GM12865 (cell line): ENCODE results near the gene BCAN.

Source experiments
- DNase-seq: peaks from one replicate; pipeline ENCODE4 v3.0.0; 2010; ENCODE audit warnings: low read depth
- H3K4me3 ChIP-seq: 2 replicates; pipeline ENCODE4 v1.5.1; 2011; ENCODE audit warnings: mild to moderate bottlenecking, low read depth, low read length, control low read depth
- TF ChIP-seq, protein P1 (sequence below): IDR thresholded peaks from 2 replicates; pipeline ENCODE4 v1.5.1; 2011; ENCODE audit warnings: low read length, control low read depth, low read depth, inconsistent platforms; ENCODE audit not compliant: insufficient read depth; ENCODE audit errors: missing control alignments

The BCAN gene

GRCh38 chr1:156596426-156596825 lies 45.5 kb upstream of the BCAN start:
- DNase-seq, result no peak
- no peak overlapping the region for H3K4me3 ChIP-seq
- TF ChIP-seq, protein P1, sequence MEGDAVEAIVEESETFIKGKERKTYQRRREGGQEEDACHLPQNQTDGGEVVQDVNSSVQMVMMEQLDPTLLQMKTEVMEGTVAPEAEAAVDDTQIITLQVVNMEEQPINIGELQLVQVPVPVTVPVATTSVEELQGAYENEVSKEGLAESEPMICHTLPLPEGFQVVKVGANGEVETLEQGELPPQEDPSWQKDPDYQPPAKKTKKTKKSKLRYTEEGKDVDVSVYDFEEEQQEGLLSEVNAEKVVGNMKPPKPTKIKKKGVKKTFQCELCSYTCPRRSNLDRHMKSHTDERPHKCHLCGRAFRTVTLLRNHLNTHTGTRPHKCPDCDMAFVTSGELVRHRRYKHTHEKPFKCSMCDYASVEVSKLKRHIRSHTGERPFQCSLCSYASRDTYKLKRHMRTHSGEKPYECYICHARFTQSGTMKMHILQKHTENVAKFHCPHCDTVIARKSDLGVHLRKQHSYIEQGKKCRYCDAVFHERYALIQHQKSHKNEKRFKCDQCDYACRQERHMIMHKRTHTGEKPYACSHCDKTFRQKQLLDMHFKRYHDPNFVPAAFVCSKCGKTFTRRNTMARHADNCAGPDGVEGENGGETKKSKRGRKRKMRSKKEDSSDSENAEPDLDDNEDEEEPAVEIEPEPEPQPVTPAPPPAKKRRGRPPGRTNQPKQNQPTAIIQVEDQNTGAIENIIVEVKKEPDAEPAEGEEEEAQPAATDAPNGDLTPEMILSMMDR, result no peak

- TF ChIP-seq, protein P1, result no peak
- DNase-seq, result no peak
- no peak overlapping the region for H3K4me3 ChIP-seq
Observed at GRCh38 chr1:156598125-156598524, 43.8 kb upstream of the BCAN start.

GRCh38 chr1:156598731-156599432 lies 43.0 kb upstream of the BCAN start:
- no peak for DNase-seq
- TF ChIP-seq, protein P1, result no peak

GRCh38 chr1:156599811-156600210 lies 42.1 kb upstream of the BCAN start:
- TF ChIP-seq, protein P1, result no peak
- DNase-seq, result peak; percentile 67
- H3K4me3 ChIP-seq, result peak overlapping the region; percentile 100; the same call in 1 of the 2 replicates

More at GRCh38 chr1:156598731-156599432, 43.0 kb upstream of the BCAN start:
- no peak overlapping the region for H3K4me3 ChIP-seq

- TF ChIP-seq, protein P1, result no peak
- peak; percentile 26 for DNase-seq
- H3K4me3 ChIP-seq, result peak overlapping the region; percentile 100
Observed at GRCh38 chr1:156600733-156601121, 41.2 kb upstream of the BCAN start.

DNA sequence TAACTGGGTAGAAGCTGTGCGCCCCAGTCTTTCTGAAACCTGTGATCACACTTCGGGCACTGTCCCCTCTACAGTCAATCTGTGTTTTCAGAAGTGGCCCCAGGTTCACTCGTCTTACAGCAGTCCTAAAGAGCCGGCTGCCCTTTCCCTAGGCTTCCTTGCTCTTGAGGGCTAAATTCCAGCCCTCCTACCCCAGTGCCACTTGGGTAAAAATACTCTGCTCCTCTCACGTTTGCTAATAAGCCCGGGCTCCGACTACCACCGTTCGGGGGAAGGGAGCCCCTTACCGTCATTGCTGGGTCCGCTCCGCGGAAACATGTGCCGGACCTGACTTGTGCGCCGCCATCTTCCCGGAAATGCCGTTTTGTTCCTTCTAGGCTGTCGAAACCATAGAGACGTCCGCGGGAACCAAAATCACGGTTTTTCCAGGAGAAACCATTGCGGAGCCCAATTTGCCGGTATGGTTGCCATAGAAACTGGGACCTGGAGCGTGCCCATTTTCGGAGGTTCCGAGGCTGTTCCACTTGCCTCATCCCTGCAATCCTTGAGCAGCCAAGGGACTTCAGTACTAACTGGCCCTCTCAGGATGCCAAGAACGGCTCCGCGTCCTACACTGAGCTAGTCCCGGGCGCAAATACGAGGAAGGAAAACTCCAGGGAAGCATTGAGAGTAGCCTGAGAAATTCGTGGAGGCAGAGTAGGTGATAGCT lies 40.6 kb upstream of the BCAN start, which contains the start of gene GPATCH4:
Gene GPATCH4 (minus strand): TSS at position 358 of the 709 bp plus-strand sequence.
- peak within 1 kb of the TSS; percentile 100 for H3K4me3 ChIP-seq
- TF ChIP-seq, protein P1, result no peak
- peak; percentile 91 for DNase-seq
